ENCODE data around the gene MYOCOS.
"Not testable (repeated sequence)": the region's sequence is repeated elsewhere in the genome, so short reads cannot be mapped to it uniquely, and the experiment has no call there.

The MYOCOS gene

GRCh38 chr1:171600862-171601261 lies 21.2 kb upstream of the MYOCOS start:
- TF ChIP-seq BHLHE40 (IDR thresholded peaks at IDR 0.05; ENCODE audit: borderline replicate concordance): no peak
- no peak for TF ChIP-seq ELF4 (IDR thresholded peaks at IDR 0.05)
- no peak for TF ChIP-seq FOXA1 (IDR thresholded peaks at IDR 0.05)
- TF ChIP-seq LEF1 (IDR thresholded peaks at IDR 0.05; ENCODE audit: borderline replicate concordance): no peak
- no peak for TF ChIP-seq ZNF384 (IDR thresholded peaks at IDR 0.05)
- no peak for TF ChIP-seq SUZ12 (IDR thresholded peaks at IDR 0.05)
- TF ChIP-seq TARDBP (IDR thresholded peaks at IDR 0.05): no peak
- no peak for TF ChIP-seq FOXK2 (IDR thresholded peaks at IDR 0.05)
- no peak for TF ChIP-seq ARNT (IDR thresholded peaks at IDR 0.05)
- no peak for TF ChIP-seq NFRKB (IDR thresholded peaks at IDR 0.05)
- CTCF ChIA-PET: no interaction called here
- POLR2A ChIA-PET: no interaction called here
- no peak for DNase-seq (ENCODE audit: extremely low spot score)

GRCh38 chr1:171603042-171603441 lies 19.0 kb upstream of the MYOCOS start:
- CTCF ChIA-PET; POLR2A ChIA-PET; DNase-seq (ENCODE audit: extremely low spot score): not testable (repeated sequence)

- DNase-seq (ENCODE audit: extremely low spot score): no peak
- ChIA-PET POLR2A (no interaction called here), CTCF (interaction anchor here (0.6 kb wide), 1 partner anchor 543 kb away, joined by 4 read pairs; no protein-coding TSS in a partner anchor)
- no peak for TF ChIP-seq SUZ12 (IDR thresholded peaks at IDR 0.05)
- no peak for TF ChIP-seq FOXK2 (IDR thresholded peaks at IDR 0.05)
- no peak for TF ChIP-seq SP1 (IDR thresholded peaks at IDR 0.05)
- no peak for TF ChIP-seq NFRKB (IDR thresholded peaks at IDR 0.05)
- TF ChIP-seq FOXM1 (IDR thresholded peaks at IDR 0.05; ENCODE audit: borderline replicate concordance): no peak
- no peak for TF ChIP-seq BHLHE40 (IDR thresholded peaks at IDR 0.05; ENCODE audit: borderline replicate concordance)
- no peak for TF ChIP-seq CTBP1 (IDR thresholded peaks at IDR 0.05; ENCODE audit: borderline replicate concordance)
- TF ChIP-seq PKNOX1 (IDR thresholded peaks at IDR 0.05): no peak
- no peak for TF ChIP-seq HDGF (IDR thresholded peaks at IDR 0.05; ENCODE audit: borderline replicate concordance)
- no peak for TF ChIP-seq L3MBTL2 (conservative IDR thresholded peaks at IDR 0.05)
- TF ChIP-seq FOXA1 (IDR thresholded peaks at IDR 0.05): no peak
- TF ChIP-seq ZNF384 (IDR thresholded peaks at IDR 0.05): no peak
- TF ChIP-seq ELF4 (IDR thresholded peaks at IDR 0.05): no peak
- no peak for TF ChIP-seq ARNT (IDR thresholded peaks at IDR 0.05)
- TF ChIP-seq TARDBP (IDR thresholded peaks at IDR 0.05): no peak
- TF ChIP-seq LEF1 (IDR thresholded peaks at IDR 0.05; ENCODE audit: borderline replicate concordance): no peak
Observed at GRCh38 chr1:171606402-171606941, 15.6 kb upstream of the MYOCOS start.

- DNase-seq (ENCODE audit: extremely low spot score): no peak
- no peak for TF ChIP-seq ARNT (IDR thresholded peaks at IDR 0.05)
- no peak for TF ChIP-seq FOXA1 (IDR thresholded peaks at IDR 0.05)
- no peak for TF ChIP-seq ZNF384 (IDR thresholded peaks at IDR 0.05)
- TF ChIP-seq FOXK2 (IDR thresholded peaks at IDR 0.05): no peak
- TF ChIP-seq LEF1 (IDR thresholded peaks at IDR 0.05; ENCODE audit: borderline replicate concordance): no peak
- TF ChIP-seq L3MBTL2 (conservative IDR thresholded peaks at IDR 0.05): no peak
- TF ChIP-seq CTBP1 (IDR thresholded peaks at IDR 0.05; ENCODE audit: borderline replicate concordance): no peak
- TF ChIP-seq BHLHE40 (IDR thresholded peaks at IDR 0.05; ENCODE audit: borderline replicate concordance): no peak
- TF ChIP-seq ELF4 (IDR thresholded peaks at IDR 0.05): no peak
- TF ChIP-seq FOXM1 (IDR thresholded peaks at IDR 0.05; ENCODE audit: borderline replicate concordance): no peak
- POLR2A ChIA-PET: no interaction called here
- CTCF ChIA-PET: interaction anchor here (0.6 kb wide), 1 partner anchor 412 kb away, joined by 3 read pairs; no protein-coding TSS in a partner anchor
Observed at GRCh38 chr1:171610385-171610784, 11.7 kb upstream of the MYOCOS start.

GRCh38 chr1:171611306-171611705 lies 10.7 kb upstream of the MYOCOS start:
- DNase-seq (ENCODE audit: extremely low spot score): no peak
- POLR2A ChIA-PET: no interaction called here
- no peak for TF ChIP-seq FOXA1 (IDR thresholded peaks at IDR 0.05)
- no peak for TF ChIP-seq TARDBP (IDR thresholded peaks at IDR 0.05)
- TF ChIP-seq NFRKB (IDR thresholded peaks at IDR 0.05): no peak
- no peak for TF ChIP-seq CTBP1 (IDR thresholded peaks at IDR 0.05; ENCODE audit: borderline replicate concordance)
- no peak for TF ChIP-seq FOXK2 (IDR thresholded peaks at IDR 0.05)
- no peak for TF ChIP-seq ZNF384 (IDR thresholded peaks at IDR 0.05)
- TF ChIP-seq LEF1 (IDR thresholded peaks at IDR 0.05; ENCODE audit: borderline replicate concordance): no peak
- TF ChIP-seq HDGF (IDR thresholded peaks at IDR 0.05; ENCODE audit: borderline replicate concordance): no peak
- CTCF ChIA-PET: no interaction called here

GRCh38 chr1:171613282-171613681 lies 8.8 kb upstream of the MYOCOS start:
- no peak for DNase-seq (ENCODE audit: extremely low spot score)
- ChIA-PET POLR2A (no interaction called here), CTCF (no interaction called here)
- TF ChIP-seq SP1 (IDR thresholded peaks at IDR 0.05) (no peak), L3MBTL2 (conservative IDR thresholded peaks at IDR 0.05) (no peak), NFRKB (IDR thresholded peaks at IDR 0.05) (no peak), LEF1 (IDR thresholded peaks at IDR 0.05; ENCODE audit: borderline replicate concordance) (no peak)

GRCh38 chr1:171615122-171615906 lies 6.7 kb upstream of the MYOCOS start:
- POLR2A ChIA-PET; CTCF ChIA-PET; DNase-seq (ENCODE audit: extremely low spot score): not testable (repeated sequence)

- TF ChIP-seq TARDBP (IDR thresholded peaks at IDR 0.05) (no peak), ZNF384 (IDR thresholded peaks at IDR 0.05) (no peak), FOXA1 (IDR thresholded peaks at IDR 0.05) (no peak), SP1 (IDR thresholded peaks at IDR 0.05) (no peak)
- CTCF ChIA-PET: no interaction called here
- DNase-seq (ENCODE audit: extremely low spot score): no peak
- POLR2A ChIA-PET: no interaction called here
Observed at GRCh38 chr1:171616586-171616985, 5.5 kb upstream of the MYOCOS start.

Measured in HEK293T (cell line).